Activated CD4-positive, alpha-beta T cell treated with anti-CD3 and anti-CD28 coated beads, Interleukin-2, amount 50 U/mL, for 48 hours (primary cell): Measurements from ENCODE around the gene AMELY.
"Not testable (repeated sequence)": the region's sequence is repeated elsewhere in the genome, so short reads cannot be mapped to it uniquely, and the experiment has no call there.

ENCODE experiments used
- DNase-seq, 2 experiments: peaks; one replicate each; pipeline ENCODE4 v3.0.0-alpha.2; 2020

AMELY gene

GRCh38 chrY:6911253-6911881 is at the start of gene AMELY:
Gene AMELY (minus strand): TSS chrY:6911752. CDS start chrY:6872608, 39,144 bp downstream.
- DNase-seq, result no peak

GRCh38 chrY:6949947-6950346 is 38.4 kb upstream of the AMELY start:
- DNase-seq, result no peak

GRCh38 chrY:6948378-6948777 is 36.8 kb upstream of the AMELY start:
- no peak for DNase-seq

GRCh38 chrY:6947695-6948094 is 36.1 kb upstream of the AMELY start:
- DNase-seq, result no peak

GRCh38 chrY:6935497-6935896 is 23.9 kb upstream of the AMELY start:
- no peak for DNase-seq

GRCh38 chrY:6931779-6932396 is 20.3 kb upstream of the AMELY start:
- no peak for DNase-seq

GRCh38 chrY:6929237-6929636 is 17.7 kb upstream of the AMELY start:
- no peak for DNase-seq

- no peak for DNase-seq
Observed at GRCh38 chrY:6928265-6928664, 16.7 kb upstream of the AMELY start.

- no peak for DNase-seq
Observed at GRCh38 chrY:6921061-6921460, 9.5 kb upstream of the AMELY start.

- no peak for DNase-seq
Observed at GRCh38 chrY:6913362-6913761, 1.8 kb upstream of the AMELY start.

- peak in 1 of 2 experiments; percentile 4 for DNase-seq
Observed at GRCh38 chrY:6910372-6911252, 940 bp downstream of the AMELY start, which contains the start of gene TBL1Y. Gene TBL1Y (plus strand): TSS chrY:6910697. CDS start chrY:7025085, 114,388 bp downstream.

GRCh38 chrY:6909856-6910255 is 1.7 kb downstream of the AMELY start:
- DNase-seq, result no peak

- no peak for DNase-seq
Observed at GRCh38 chrY:6909118-6909521, 2.4 kb downstream of the AMELY start.

GRCh38 chrY:6908021-6908420 is 3.5 kb downstream of the AMELY start:
- DNase-seq, result not testable (repeated sequence)

GRCh38 chrY:6907591-6907990 is 4.0 kb downstream of the AMELY start:
- DNase-seq, result no peak

- DNase-seq, result not testable (repeated sequence)
Observed at GRCh38 chrY:6902116-6902515, 9.4 kb downstream of the AMELY start.

- no peak for DNase-seq
Observed at GRCh38 chrY:6895236-6895635, 16.3 kb downstream of the AMELY start.

- DNase-seq, result no peak
Observed at GRCh38 chrY:6894496-6894895, 17.1 kb downstream of the AMELY start.

- DNase-seq, result no peak
Observed at GRCh38 chrY:6849384-6849783, 62.2 kb downstream of the AMELY start.

- not testable (repeated sequence) for DNase-seq
Observed at GRCh38 chrY:6842650-6843049, 68.9 kb downstream of the AMELY start.
